ENCODE results near the gene WNT3. TPM values are rescaled to one million over a fixed set of nuclear protein-coding genes. Genes with fewer than 3 reads are reported as not detected.

The WNT3 gene
- total and polyA plus RNA-seq, 5 donors from 2014 or later, result not detected

- Histone ChIP-seq H3K4me3 (ENCODE audit: low read depth, low read length) (no peak overlapping the region), H3K4me1 (ENCODE audit: control insufficient read depth, insufficient read depth, low read length, poor library complexity, severe bottlenecking) (no peaks in the 10 kb centered on the region), H3K9me3 (ENCODE audit: control insufficient read depth in 2 of 2, low read length in 2 of 2) (no peaks in the 10 kb centered on the region), H3K36me3 (ENCODE audit: control insufficient read depth, insufficient read depth, low read length) (peaks cover 20% of the 10 kb centered on the region), H3K27me3 (ENCODE audit: control insufficient read depth, insufficient read depth, low read length) (no peaks in the 10 kb centered on the region), H3K27ac (ENCODE audit: insufficient read depth, low read length, poor library complexity, severe bottlenecking) (no peak overlapping the region)
- Mint-ChIP-seq H3K27ac (no peak overlapping the region), H3K36me3 (peaks cover 31% of the 10 kb centered on the region), H3K4me3 (no peak overlapping the region), H3K27me3 (no peaks in the 10 kb centered on the region), H3K4me1 (peaks cover 0 to 6% (median 2%) of the 10 kb centered on the region in 4 donors), H3K9me3 (no peaks in the 10 kb centered on the region)
- ATAC-seq (ENCODE audit: low read depth in 2 of 2) (no peak), DNase-seq (no peak)
These were observed 98.1 kb downstream of the WNT3 start for GRCh38 chr17:46720408-46720807.

- H3K36me3 ChIP-seq (ENCODE audit: control insufficient read depth, insufficient read depth, low read length), result peaks cover 25% of the 10 kb centered on the region
- no peak overlapping the region for H3K4me3 Mint-ChIP-seq
- no peaks in the 10 kb centered on the region for H3K9me3 ChIP-seq (ENCODE audit: control insufficient read depth in 2 of 2, low read length in 2 of 2)
- H3K4me3 ChIP-seq (ENCODE audit: low read depth, low read length), result no peak overlapping the region
- no peak overlapping the region for H3K27ac ChIP-seq (ENCODE audit: insufficient read depth, low read length, poor library complexity, severe bottlenecking)
- H3K27ac Mint-ChIP-seq, result no peak overlapping the region
- H3K4me1 ChIP-seq (ENCODE audit: control insufficient read depth, insufficient read depth, low read length, poor library complexity, severe bottlenecking), result no peaks in the 10 kb centered on the region
- DNase-seq (no peak), ATAC-seq (ENCODE audit: low read depth in 2 of 2) (no peak)
- peaks cover 31% of the 10 kb centered on the region for H3K36me3 Mint-ChIP-seq
- no peaks in the 10 kb centered on the region for H3K9me3 Mint-ChIP-seq
- H3K27me3 ChIP-seq (ENCODE audit: control insufficient read depth, insufficient read depth, low read length), result no peaks in the 10 kb centered on the region
- H3K4me1 Mint-ChIP-seq, result peaks cover 0 to 6% (median 2%) of the 10 kb centered on the region in 4 donors
- H3K27me3 Mint-ChIP-seq, result no peaks in the 10 kb centered on the region
These were observed 98.6 kb downstream of the WNT3 start for GRCh38 chr17:46719891-46720290.

GRCh38 chr17:46717999-46718398 lies 100.5 kb downstream of the WNT3 start:
- H3K27me3 Mint-ChIP-seq, result no peaks in the 10 kb centered on the region
- Histone ChIP-seq H3K36me3 (ENCODE audit: control insufficient read depth, insufficient read depth, low read length) (peaks cover 33% of the 10 kb centered on the region), H3K27me3 (ENCODE audit: control insufficient read depth, insufficient read depth, low read length) (no peaks in the 10 kb centered on the region), H3K4me1 (ENCODE audit: control insufficient read depth, insufficient read depth, low read length, poor library complexity, severe bottlenecking) (no peaks in the 10 kb centered on the region), H3K27ac (ENCODE audit: insufficient read depth, low read length, poor library complexity, severe bottlenecking) (no peak overlapping the region), H3K4me3 (ENCODE audit: low read depth, low read length) (no peak overlapping the region), H3K9me3 (ENCODE audit: control insufficient read depth in 2 of 2, low read length in 2 of 2) (no peaks in the 10 kb centered on the region)
- H3K4me1 Mint-ChIP-seq, result peaks cover 6 to 10% (median 7%) of the 10 kb centered on the region in 4 donors
- DNase-seq (no peak), ATAC-seq (ENCODE audit: low read depth in 2 of 2) (no peak)
- no peaks in the 10 kb centered on the region for H3K9me3 Mint-ChIP-seq
- H3K36me3 Mint-ChIP-seq, result peaks cover 32% of the 10 kb centered on the region
- H3K4me3 Mint-ChIP-seq, result no peak overlapping the region
- H3K27ac Mint-ChIP-seq, result no peak overlapping the region

Other genes starting within 250 kb of the WNT3 start
- 29.4 TPM for gene ARL17A, start 239.0 kb downstream of the WNT3 start, total RNA-seq
- 1 to 10 TPM; 2.8 to 7.2 (median 4.7) TPM for gene ARL17A, start 239.0 kb downstream of the WNT3 start, polyA plus RNA-seq
- gene NSF, start 228.0 kb downstream of the WNT3 start, total RNA-seq, result 71.4 TPM
- gene NSF, start 228.0 kb downstream of the WNT3 start, polyA plus RNA-seq, result 10 to 100 TPM; 24.6 to 31.9 (median 27.8) TPM
- gene WNT9B, start 32.9 kb upstream of the WNT3 start, total RNA-seq, result not detected
- not detected for gene WNT9B, start 32.9 kb upstream of the WNT3 start, polyA plus RNA-seq
- 65.4 TPM for gene GOSR2, start 104.5 kb upstream of the WNT3 start, total RNA-seq
- gene GOSR2, start 104.5 kb upstream of the WNT3 start, polyA plus RNA-seq, result 10 to 100 TPM; 39.9 to 62.3 (median 53.1) TPM
- not detected for gene RPRML, start 160.6 kb upstream of the WNT3 start, total RNA-seq
- not detected for gene RPRML, start 160.6 kb upstream of the WNT3 start, polyA plus RNA-seq

Measured in CD4-positive, CD25-positive, alpha-beta regulatory T cell (primary cell).